AG08395 (cell line): ENCODE measurements around the gene GH2.
"Not testable (repeated sequence)": the region's sequence is repeated elsewhere in the genome, so short reads cannot be mapped to it uniquely, and the experiment has no call there.

ENCODE experiments used
- DNase-seq: peaks from one replicate; pipeline ENCODE4 v3.0.0; 2012; ENCODE audit warnings: mixed read lengths, low spot score

Gene GH2

GRCh38 chr17:63881935-63882601 lies at the start of gene GH2:
GH2 (minus strand) TSS chr17:63881944; CDS start chr17:63881801, 143 bp downstream.
- DNase-seq: peak; percentile 70

GRCh38 chr17:63930951-63931575 lies 49.3 kb upstream of the GH2 start:
- peak; percentile 31 for DNase-seq

- DNase-seq: no peak
These were observed 48.4 kb upstream of the GH2 start for GRCh38 chr17:63929860-63930766.

GRCh38 chr17:63928966-63929695 lies 47.4 kb upstream of the GH2 start:
- DNase-seq: no peak

GRCh38 chr17:63928172-63928666 lies 46.5 kb upstream of the GH2 start:
- DNase-seq: no peak

GRCh38 chr17:63927464-63928171 lies 45.9 kb upstream of the GH2 start:
- no peak for DNase-seq

GRCh38 chr17:63926164-63926563 lies 44.4 kb upstream of the GH2 start:
- DNase-seq: no peak

- no peak for DNase-seq
These were observed 43.9 kb upstream of the GH2 start for GRCh38 chr17:63925615-63926014.

- DNase-seq: not testable (repeated sequence)
These were observed 40.7 kb upstream of the GH2 start for GRCh38 chr17:63922402-63922801.

- DNase-seq: not testable (repeated sequence)
These were observed 39.0 kb upstream of the GH2 start for GRCh38 chr17:63920779-63921178.

GRCh38 chr17:63920050-63920449 lies 38.3 kb upstream of the GH2 start:
- DNase-seq: not testable (repeated sequence)

GRCh38 chr17:63919311-63919723 lies 37.6 kb upstream of the GH2 start:
- DNase-seq: peak; percentile 85

- DNase-seq: not testable (repeated sequence)
These were observed 37.1 kb upstream of the GH2 start, which contains the start of gene GH1 for GRCh38 chr17:63918789-63919305. GH1 (minus strand) TSS chr17:63918839; CDS start chr17:63918776, 63 bp downstream.

GRCh38 chr17:63918305-63918704 lies 36.6 kb upstream of the GH2 start:
- peak; percentile 5 for DNase-seq

GRCh38 chr17:63917646-63918045 lies 35.9 kb upstream of the GH2 start:
- DNase-seq: no peak

- DNase-seq: not testable (repeated sequence)
These were observed 35.5 kb upstream of the GH2 start for GRCh38 chr17:63917206-63917605.

GRCh38 chr17:63916566-63917185 lies 34.9 kb upstream of the GH2 start:
- DNase-seq: no peak

- not testable (repeated sequence) for DNase-seq
These were observed 34.0 kb upstream of the GH2 start for GRCh38 chr17:63915753-63916152.

- DNase-seq: no peak
These were observed 32.7 kb upstream of the GH2 start for GRCh38 chr17:63914471-63914870.

GRCh38 chr17:63911657-63912100 lies 29.9 kb upstream of the GH2 start:
- DNase-seq: peak; percentile 61
